Left ventricle myocardium inferior (tissue), 1 donor: ENCODE results near the gene ANKRD23. TPM values are rescaled to one million over a fixed set of nuclear protein-coding genes. Genes with fewer than 3 reads are reported as not detected.

Source experiments
- DNase-seq: peaks from one replicate; pipeline ENCODE4 v3.0.0-alpha.2; 2020
- H3K27ac ChIP-seq: fragments of 200-600 bp; replicated peaks from 2 replicates; pipeline ENCODE4 v1.8.0; 2021
- H3K27me3 ChIP-seq: fragments of 200-600 bp; 2 replicates; pipeline ENCODE4 v1.8.0; 2021; ENCODE audit warnings: low read depth
- H3K36me3 ChIP-seq: fragments of 200-600 bp; 2 replicates; pipeline ENCODE4 v1.8.0; 2021
- H3K4me1 ChIP-seq: fragments of 200-600 bp; 2 replicates; pipeline ENCODE4 v1.8.0; 2021
- H3K4me3 ChIP-seq: fragments of 200-600 bp; 2 replicates; pipeline ENCODE4 v1.8.0; 2021; ENCODE audit warnings: mild to moderate bottlenecking, moderate library complexity
- H3K9me3 ChIP-seq: fragments of 200-600 bp; replicated peaks from 2 replicates; pipeline ENCODE4 v1.8.0; 2021
- intact Hi-C: fragments of 100-400 bp; cut with micrococcal nuclease; formaldehyde crosslinking; loops from one replicate; pipeline ENCODE4 v1.11.0; 2022
- total RNA-seq: library from RNA; stranded (reverse); fragmentation: NEBNext Ultra II Directional; extraction: Animal tissue kit (Norgen Biotek cat#: 25700); gene quantifications from one replicate; pipeline ENCODE4 v1.2.1, GENCODE V29; 2021
- TF ChIP-seq, protein P1 (sequence below): fragments of 200-600 bp; IDR thresholded peaks from 2 replicates; pipeline ENCODE4 v1.8.0; 2021; ENCODE audit warnings: antibody characterized with exemption, mild to moderate bottlenecking, borderline replicate concordance
- donor health status: DM: no; HTN: yes; CAD: no; lungs with severe emphysema.

ANKRD23 gene
- total RNA-seq, 1 donor from 2014 or later = 14.4 TPM

DNA sequence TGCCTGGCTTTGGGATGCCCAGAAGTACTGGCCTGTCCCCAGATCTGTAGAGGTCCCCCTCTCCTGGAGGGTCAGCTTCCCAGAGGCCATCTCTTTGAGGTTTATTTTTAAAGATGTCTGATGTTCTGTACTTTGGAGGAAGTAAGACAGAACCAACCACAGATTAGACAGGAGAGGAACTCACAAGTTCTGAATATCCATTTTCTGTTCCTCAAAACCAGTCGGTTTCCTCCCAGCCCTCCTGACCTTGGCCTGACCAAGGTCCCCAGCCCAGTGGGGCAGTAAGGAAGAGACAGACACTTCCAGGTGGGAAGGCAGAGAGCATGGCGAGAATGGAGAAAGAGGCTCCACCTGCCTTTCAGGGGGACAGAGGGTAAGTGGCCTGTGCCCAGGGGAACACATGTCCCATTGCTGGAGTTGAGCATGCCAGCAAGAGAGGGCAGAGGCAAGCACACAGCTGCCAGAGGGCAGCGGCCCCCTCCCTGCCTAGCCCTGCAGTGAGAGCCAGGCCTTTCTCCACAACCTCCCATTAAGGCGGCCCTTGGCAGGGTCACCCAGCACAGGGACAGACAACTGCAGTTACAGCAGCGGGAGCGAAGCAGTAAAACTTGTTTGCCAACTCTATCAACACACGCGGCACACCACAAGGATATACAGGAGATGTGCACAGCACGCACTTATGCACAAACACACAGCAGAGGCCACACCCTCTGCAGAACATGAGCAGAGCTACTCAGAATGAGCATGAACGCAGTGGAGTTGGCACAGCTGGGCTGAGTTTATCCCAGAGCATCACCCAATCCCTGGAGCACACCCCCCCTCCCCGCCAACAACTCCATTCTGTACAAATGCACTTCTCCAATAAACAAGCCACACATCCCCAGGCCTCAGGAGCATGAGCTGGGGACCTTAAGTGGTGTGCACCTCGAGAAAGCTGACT, 44.5 kb upstream of the ANKRD23 start:
- Histone ChIP-seq H3K27me3 (no peaks in the 10 kb centered on the region), H3K4me3 (no peak overlapping the region), H3K4me1 (peaks cover 62% of the 10 kb centered on the region), H3K9me3 (no peaks in the 10 kb centered on the region), H3K36me3 (no peaks in the 10 kb centered on the region), H3K27ac (peak overlapping the region; percentile 61)
- DNase-seq = peak; percentile 44
- TF ChIP-seq, protein P1, sequence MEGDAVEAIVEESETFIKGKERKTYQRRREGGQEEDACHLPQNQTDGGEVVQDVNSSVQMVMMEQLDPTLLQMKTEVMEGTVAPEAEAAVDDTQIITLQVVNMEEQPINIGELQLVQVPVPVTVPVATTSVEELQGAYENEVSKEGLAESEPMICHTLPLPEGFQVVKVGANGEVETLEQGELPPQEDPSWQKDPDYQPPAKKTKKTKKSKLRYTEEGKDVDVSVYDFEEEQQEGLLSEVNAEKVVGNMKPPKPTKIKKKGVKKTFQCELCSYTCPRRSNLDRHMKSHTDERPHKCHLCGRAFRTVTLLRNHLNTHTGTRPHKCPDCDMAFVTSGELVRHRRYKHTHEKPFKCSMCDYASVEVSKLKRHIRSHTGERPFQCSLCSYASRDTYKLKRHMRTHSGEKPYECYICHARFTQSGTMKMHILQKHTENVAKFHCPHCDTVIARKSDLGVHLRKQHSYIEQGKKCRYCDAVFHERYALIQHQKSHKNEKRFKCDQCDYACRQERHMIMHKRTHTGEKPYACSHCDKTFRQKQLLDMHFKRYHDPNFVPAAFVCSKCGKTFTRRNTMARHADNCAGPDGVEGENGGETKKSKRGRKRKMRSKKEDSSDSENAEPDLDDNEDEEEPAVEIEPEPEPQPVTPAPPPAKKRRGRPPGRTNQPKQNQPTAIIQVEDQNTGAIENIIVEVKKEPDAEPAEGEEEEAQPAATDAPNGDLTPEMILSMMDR = no peak
- intact Hi-C loops = no loop called here

DNA sequence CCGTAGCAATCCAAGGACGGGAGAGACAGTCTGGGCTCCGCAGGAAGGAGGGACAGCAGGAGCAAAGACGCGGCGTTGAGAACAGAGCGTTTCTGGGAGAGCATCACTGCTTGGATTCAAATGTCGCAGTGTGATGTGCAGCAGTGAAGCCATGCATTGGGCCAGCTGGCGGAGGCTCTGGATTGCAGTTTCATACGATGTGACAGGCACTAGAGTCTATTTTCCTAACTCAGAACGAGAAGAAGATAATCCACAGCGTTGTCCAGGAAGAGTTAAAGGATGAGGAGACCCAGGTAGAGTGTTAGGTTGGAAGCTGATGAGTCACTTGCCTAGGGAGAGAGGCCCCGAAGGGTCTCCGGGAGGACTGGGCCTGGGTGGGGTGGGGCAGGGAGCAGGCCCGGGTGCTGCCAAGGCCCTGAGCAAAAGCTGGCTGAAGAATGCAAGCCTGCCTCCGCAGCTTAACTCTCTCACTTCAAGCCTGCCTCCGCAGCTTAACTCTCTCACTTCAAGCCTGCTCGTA, 43.7 kb upstream of the ANKRD23 start:
- TF ChIP-seq, protein P1 = no peak
- Histone ChIP-seq H3K9me3 (no peaks in the 10 kb centered on the region), H3K27me3 (no peaks in the 10 kb centered on the region), H3K36me3 (no peaks in the 10 kb centered on the region), H3K4me1 (peaks cover 66% of the 10 kb centered on the region), H3K4me3 (no peak overlapping the region), H3K27ac (peak overlapping the region; percentile 61)
- intact Hi-C loops = no loop called here
- peak; percentile 46 for DNase-seq

DNA sequence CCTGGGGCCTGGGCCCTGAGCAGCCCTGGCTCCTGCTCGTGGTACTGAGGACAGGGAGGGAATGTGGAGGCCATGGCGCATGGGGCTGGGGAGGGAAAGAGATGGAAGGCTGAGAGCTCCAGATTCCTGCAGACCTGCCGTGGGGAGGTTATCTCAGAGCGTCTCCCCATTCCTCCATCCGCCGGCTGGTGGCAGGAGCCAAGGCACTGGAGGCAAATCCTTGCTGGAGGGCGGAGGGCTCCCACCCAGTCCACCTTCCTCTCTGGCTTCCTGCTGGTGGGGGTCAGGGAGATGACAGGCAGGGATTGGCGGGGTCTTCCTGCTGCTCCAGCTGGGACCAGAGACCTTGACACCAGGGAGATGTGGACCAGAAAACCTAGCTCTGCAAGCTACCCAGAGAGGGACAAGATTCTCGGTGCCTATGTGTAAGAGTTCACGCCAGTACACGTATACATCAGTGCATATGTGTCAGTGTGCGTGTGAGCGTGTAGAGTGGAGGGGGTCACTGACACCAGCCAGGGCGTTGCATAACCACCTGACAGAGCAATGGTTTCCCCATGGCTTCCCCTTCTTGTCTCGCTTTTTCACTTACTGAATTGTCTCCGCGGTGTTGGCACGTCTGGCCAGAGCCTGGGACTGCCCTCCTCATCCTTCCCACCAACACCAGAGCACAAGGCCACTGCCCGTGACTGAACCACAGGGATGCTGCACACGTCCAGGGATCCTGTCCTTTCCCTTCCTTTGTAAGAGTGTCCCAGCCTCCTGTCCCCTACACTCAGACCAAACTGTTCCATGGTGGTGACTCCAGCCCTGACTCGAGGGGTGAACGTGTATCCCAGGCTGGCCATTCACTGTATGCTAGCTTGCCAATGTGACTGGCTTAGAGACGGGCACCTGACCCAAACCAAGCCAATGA, 41.9 kb upstream of the ANKRD23 start:
- intact Hi-C loops = no loop called here
- no peaks in the 10 kb centered on the region for H3K36me3 ChIP-seq
- H3K9me3 ChIP-seq = no peaks in the 10 kb centered on the region
- peaks cover 68% of the 10 kb centered on the region for H3K4me1 ChIP-seq
- H3K27me3 ChIP-seq = no peaks in the 10 kb centered on the region
- no peak for DNase-seq
- no peak overlapping the region for H3K4me3 ChIP-seq
- TF ChIP-seq, protein P1 = no peak
- no peak overlapping the region for H3K27ac ChIP-seq

DNA sequence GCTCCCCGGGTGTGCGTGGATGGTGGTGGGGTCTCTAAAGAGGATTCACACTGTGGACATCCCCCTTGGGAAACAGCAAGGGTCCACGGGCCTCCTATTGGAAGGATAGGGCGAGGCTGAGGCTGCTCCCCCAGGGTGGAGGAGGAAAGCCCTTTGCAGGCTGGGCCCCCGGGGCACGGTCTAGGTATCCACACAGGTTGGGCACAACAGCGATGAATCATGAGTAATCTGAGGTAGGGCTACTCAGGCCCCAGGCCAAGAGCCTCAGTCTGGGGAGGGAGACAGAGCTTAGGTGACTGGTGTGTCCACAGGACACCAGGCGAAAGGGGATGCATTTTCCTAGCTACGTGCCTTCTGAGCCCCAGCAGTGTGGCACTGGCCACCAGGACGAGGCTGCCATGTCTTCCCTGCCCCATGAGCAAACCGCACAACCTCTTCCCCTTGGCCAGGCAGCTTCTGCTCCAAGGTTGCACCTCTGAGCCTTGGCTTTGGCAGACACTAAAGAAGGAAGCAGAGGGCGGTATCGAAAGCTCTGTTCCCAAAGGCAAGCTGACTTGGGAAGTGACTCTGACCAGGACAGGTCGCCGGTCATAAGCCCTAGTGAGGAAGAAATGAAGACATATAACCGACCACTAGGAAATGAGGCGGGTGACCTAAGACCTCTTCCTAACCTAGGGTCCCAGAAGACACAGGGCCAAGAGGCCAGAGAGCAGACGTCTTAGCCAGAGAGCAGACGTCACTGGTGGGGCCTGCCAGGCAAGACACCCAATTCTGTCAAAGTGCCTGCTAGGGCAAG, 40.7 kb upstream of the ANKRD23 start:
- Histone ChIP-seq H3K36me3 (no peaks in the 10 kb centered on the region), H3K9me3 (no peaks in the 10 kb centered on the region), H3K4me1 (peaks cover 62% of the 10 kb centered on the region), H3K4me3 (no peak overlapping the region), H3K27me3 (no peaks in the 10 kb centered on the region), H3K27ac (peak overlapping the region; percentile 27)
- DNase-seq = no peak
- intact Hi-C loops = no loop called here
- TF ChIP-seq, protein P1 = no peak
